Measurements from ENCODE around the gene RBM39. TPM values are rescaled to one million over a fixed set of nuclear protein-coding genes. Genes with fewer than 3 reads are reported as not detected.

Gene RBM39
- total and polyA plus RNA-seq, 10 of the 15 experiments (the other 5 are each of a cell fraction or from before 2014, with no cell fraction given), result 135 to 280 (median 217) TPM

DNA sequence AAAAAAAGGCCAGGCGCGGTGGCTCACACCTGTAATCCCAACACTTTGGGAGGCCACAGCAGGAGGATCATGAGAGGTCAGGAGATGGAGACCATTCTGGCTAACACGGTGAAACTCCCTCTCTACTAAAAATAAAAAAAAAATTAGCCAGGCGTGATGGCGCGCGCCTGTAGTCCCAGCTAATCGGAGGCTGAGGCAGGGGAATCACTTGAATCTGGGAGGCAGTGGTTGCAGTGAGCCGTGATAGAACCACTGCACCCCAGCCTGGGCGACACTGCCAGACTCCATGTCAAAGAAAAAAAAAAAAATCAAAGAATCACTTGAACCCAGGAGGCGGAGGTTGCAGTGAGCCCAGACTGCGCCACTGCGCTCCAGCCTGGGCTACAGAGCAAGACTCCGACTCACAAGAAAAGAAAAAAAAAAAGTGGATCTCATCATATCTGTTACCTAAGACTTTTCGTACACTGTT lies 4.2 kb downstream of the RBM39 start:
- Histone ChIP-seq H3K79me2 (ENCODE audit: control insufficient read depth, insufficient read depth, low read length) (peaks cover 95% of the 10 kb centered on the region), H3K9ac (ENCODE audit: control insufficient read depth, insufficient read depth, low read length) (no peak overlapping the region), H3K4me1 (ENCODE audit: control insufficient read depth, insufficient read depth, low read length) (peaks cover 2% of the 10 kb centered on the region; the same call in 1 of the 2 replicates), H3K4me3 (peak overlapping the region; percentile 59; the same call in 1 of the 2 replicates), H3K27ac (ENCODE audit: control insufficient read depth, insufficient read depth) (no peak overlapping the region), H2AFZ (ENCODE audit: control insufficient read depth, low read depth, low read length) (no peak overlapping the region), H3K36me3 (ENCODE audit: control insufficient read depth in 2 of 2, insufficient read depth in 2 of 2, low read length in 1 of 2) (peaks cover 8 to 28% of the 10 kb centered on the region in 2 experiments), H4K20me1 (ENCODE audit: control insufficient read depth, insufficient read depth) (peaks cover 6% of the 10 kb centered on the region), H3K9me3 (replicated peaks; ENCODE audit: control insufficient read depth, insufficient read depth, low read length) (no peaks in the 10 kb centered on the region), H3K27me3 (replicated peaks in 1 of 2; ENCODE audit: control insufficient read depth in 2 of 2, insufficient read depth in 2 of 2, low read length in 1 of 2) (no peaks in the 10 kb centered on the region), H3K4me2 (ENCODE audit: control insufficient read depth, insufficient read depth) (peak overlapping the region; percentile 62; the same call in 1 of the 2 replicates)
- in situ Hi-C loops (cut with MboI), result no loop called here
- WGBS (ENCODE audit: insufficient coverage, insufficient replicate concordance, low lambda C conversion rate, missing lambda C conversion rate), result over 99% methylated on average over 10 of the region's 15 CpGs
- ChIA-PET SMC1A (ENCODE audit: uncharacterized antibody, unreplicated experiment) (no interaction called here), POLR2A (interaction anchor here (0.6 kb wide), 2 partner anchors 11 to 259 kb away, joined by 3 to 5 read pairs; no protein-coding TSS in a partner anchor), CTCF (no interaction called here), RAD21 (ENCODE audit: unreplicated experiment) (no interaction called here)
- TF ChIP-seq, protein P1, sequence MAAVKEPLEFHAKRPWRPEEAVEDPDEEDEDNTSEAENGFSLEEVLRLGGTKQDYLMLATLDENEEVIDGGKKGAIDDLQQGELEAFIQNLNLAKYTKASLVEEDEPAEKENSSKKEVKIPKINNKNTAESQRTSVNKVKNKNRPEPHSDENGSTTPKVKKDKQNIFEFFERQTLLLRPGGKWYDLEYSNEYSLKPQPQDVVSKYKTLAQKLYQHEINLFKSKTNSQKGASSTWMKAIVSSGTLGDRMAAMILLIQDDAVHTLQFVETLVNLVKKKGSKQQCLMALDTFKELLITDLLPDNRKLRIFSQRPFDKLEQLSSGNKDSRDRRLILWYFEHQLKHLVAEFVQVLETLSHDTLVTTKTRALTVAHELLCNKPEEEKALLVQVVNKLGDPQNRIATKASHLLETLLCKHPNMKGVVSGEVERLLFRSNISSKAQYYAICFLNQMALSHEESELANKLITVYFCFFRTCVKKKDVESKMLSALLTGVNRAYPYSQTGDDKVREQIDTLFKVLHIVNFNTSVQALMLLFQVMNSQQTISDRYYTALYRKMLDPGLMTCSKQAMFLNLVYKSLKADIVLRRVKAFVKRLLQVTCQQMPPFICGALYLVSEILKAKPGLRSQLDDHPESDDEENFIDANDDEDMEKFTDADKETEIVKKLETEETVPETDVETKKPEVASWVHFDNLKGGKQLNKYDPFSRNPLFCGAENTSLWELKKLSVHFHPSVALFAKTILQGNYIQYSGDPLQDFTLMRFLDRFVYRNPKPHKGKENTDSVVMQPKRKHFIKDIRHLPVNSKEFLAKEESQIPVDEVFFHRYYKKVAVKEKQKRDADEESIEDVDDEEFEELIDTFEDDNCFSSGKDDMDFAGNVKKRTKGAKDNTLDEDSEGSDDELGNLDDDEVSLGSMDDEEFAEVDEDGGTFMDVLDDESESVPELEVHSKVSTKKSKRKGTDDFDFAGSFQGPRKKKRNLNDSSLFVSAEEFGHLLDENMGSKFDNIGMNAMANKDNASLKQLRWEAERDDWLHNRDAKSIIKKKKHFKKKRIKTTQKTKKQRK (IDR thresholded peaks at IDR 0.05; ENCODE audit: low read depth, low read length), result no peak
- TF ChIP-seq, protein P2, sequence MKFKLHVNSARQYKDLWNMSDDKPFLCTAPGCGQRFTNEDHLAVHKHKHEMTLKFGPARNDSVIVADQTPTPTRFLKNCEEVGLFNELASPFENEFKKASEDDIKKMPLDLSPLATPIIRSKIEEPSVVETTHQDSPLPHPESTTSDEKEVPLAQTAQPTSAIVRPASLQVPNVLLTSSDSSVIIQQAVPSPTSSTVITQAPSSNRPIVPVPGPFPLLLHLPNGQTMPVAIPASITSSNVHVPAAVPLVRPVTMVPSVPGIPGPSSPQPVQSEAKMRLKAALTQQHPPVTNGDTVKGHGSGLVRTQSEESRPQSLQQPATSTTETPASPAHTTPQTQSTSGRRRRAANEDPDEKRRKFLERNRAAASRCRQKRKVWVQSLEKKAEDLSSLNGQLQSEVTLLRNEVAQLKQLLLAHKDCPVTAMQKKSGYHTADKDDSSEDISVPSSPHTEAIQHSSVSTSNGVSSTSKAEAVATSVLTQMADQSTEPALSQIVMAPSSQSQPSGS (IDR thresholded peaks at IDR 0.05; ENCODE audit: low read length), result no peak
- TF ChIP-seq MTA3 (IDR thresholded peaks at IDR 0.05; ENCODE audit: borderline replicate concordance, low read length), result no peak
- BruUV-seq (replicated peaks), result no TSS peak
- FAIRE-seq, result no peak
- no peak for DNase-seq (ENCODE audit: low read depth, low spot score)
- ATAC-seq, result no peak
- intact Hi-C loops (cut with micrococcal nuclease; ENCODE audit: unreplicated experiment), result loop anchor here (10.0 kb wide), 1 partner anchor 147 kb away; no protein-coding TSS in a partner anchor

Measured in GM12878 (cell line).